Measurements from ENCODE around the gene UNC13D. TPM values are rescaled to one million over a fixed set of nuclear protein-coding genes. Genes with fewer than 3 reads are reported as not detected.
A peak's percentile ranks its signal among the peaks of the same experiment; 100 is the strongest.

The UNC13D gene
- polyA plus RNA-seq, 1 experiment: 0.16 TPM

- TF ChIP-seq, protein P1, sequence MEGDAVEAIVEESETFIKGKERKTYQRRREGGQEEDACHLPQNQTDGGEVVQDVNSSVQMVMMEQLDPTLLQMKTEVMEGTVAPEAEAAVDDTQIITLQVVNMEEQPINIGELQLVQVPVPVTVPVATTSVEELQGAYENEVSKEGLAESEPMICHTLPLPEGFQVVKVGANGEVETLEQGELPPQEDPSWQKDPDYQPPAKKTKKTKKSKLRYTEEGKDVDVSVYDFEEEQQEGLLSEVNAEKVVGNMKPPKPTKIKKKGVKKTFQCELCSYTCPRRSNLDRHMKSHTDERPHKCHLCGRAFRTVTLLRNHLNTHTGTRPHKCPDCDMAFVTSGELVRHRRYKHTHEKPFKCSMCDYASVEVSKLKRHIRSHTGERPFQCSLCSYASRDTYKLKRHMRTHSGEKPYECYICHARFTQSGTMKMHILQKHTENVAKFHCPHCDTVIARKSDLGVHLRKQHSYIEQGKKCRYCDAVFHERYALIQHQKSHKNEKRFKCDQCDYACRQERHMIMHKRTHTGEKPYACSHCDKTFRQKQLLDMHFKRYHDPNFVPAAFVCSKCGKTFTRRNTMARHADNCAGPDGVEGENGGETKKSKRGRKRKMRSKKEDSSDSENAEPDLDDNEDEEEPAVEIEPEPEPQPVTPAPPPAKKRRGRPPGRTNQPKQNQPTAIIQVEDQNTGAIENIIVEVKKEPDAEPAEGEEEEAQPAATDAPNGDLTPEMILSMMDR (IDR thresholded peaks at IDR 0.05; ENCODE audit: low read depth, low read length): no peak
- Histone ChIP-seq H3K27ac (ENCODE audit: low read depth, low read length) (no peak overlapping the region), H3K27me3 (ENCODE audit: control insufficient read depth, insufficient read depth, low read length) (peaks cover 6% of the 10 kb centered on the region), H3K4me3 (ENCODE audit: low read depth, low read length) (no peak overlapping the region), H3K9me3 (ENCODE audit: control insufficient read depth, insufficient read depth, low read length) (no peaks in the 10 kb centered on the region)
- ChIA-PET POLR2A (no interaction called here), CTCF (interaction anchor here (0.6 kb wide), 2 partner anchors 36 to 132 kb away, joined by 4 read pairs; no protein-coding TSS in a partner anchor)
- no peak for DNase-seq (ENCODE audit: low read depth, low spot score)
Measured at GRCh38 chr17:75881678-75882454, 37.7 kb upstream of the UNC13D start.

- CTCF ChIA-PET: interaction anchor here (0.7 to 1.0 kb wide), 2 partner anchors 16 to 25 kb away, joined by 3 read pairs; partner anchors contain the start of gene TRIM65
- Histone ChIP-seq H3K9me3 (ENCODE audit: control insufficient read depth, insufficient read depth, low read length) (no peaks in the 10 kb centered on the region; the same call in 1 of the 2 replicates), H3K27ac (ENCODE audit: low read depth, low read length) (no peak overlapping the region), H3K27me3 (ENCODE audit: control insufficient read depth, insufficient read depth, low read length) (peaks cover 6% of the 10 kb centered on the region), H3K4me3 (ENCODE audit: low read depth, low read length) (no peak overlapping the region)
- DNase-seq (ENCODE audit: low read depth, low spot score): no peak
- POLR2A ChIA-PET: no interaction called here
- TF ChIP-seq, protein P1 (IDR thresholded peaks at IDR 0.05; ENCODE audit: low read depth, low read length): no peak
Measured at GRCh38 chr17:75880266-75880665, 36.1 kb upstream of the UNC13D start.

- H3K27me3 ChIP-seq (ENCODE audit: control insufficient read depth, insufficient read depth, low read length): peaks cover 6% of the 10 kb centered on the region
- POLR2A ChIA-PET: interaction anchor here (0.6 to 1.4 kb wide), 8 partner anchors 8 to 349 kb away, joined by 3 to 8 read pairs (median 3); partner anchors contain the start of gene WBP2
- H3K4me3 ChIP-seq (ENCODE audit: low read depth, low read length): peak within 1 kb of the TSS; percentile 73
Measured at GRCh38 chr17:75878174-75878998, 34.2 kb upstream of the UNC13D start, which contains the start of gene TRIM47. Gene TRIM47 (minus strand): TSS chr17:75878581. CDS start chr17:75878548, 33 bp downstream.

GRCh38 chr17:75877752-75878173, 33.6 kb upstream of the UNC13D start:
- TF ChIP-seq, protein P1 (IDR thresholded peaks at IDR 0.05; ENCODE audit: low read depth, low read length): peak; percentile 49
- ChIA-PET CTCF (interaction anchor here (0.6 to 1.9 kb wide), 6 partner anchors 8 to 27 kb away, joined by 3 to 12 read pairs (median 4); partner anchors contain the start of genes MRPL38 and WBP2), POLR2A (interaction anchor here (0.6 to 1.3 kb wide), 7 partner anchors 9 to 348 kb away, joined by 3 to 12 read pairs (median 4); partner anchors contain the start of genes TRIM65 and WBP2)
- H3K9me3 ChIP-seq (ENCODE audit: control insufficient read depth, insufficient read depth, low read length): no peaks in the 10 kb centered on the region; the same call in 1 of the 2 replicates
- no peak for DNase-seq (ENCODE audit: low read depth, low spot score)
- H3K4me3 ChIP-seq (ENCODE audit: low read depth, low read length): peak overlapping the region; percentile 73
- peaks cover 6% of the 10 kb centered on the region for H3K27me3 ChIP-seq (ENCODE audit: control insufficient read depth, insufficient read depth, low read length)
- peak overlapping the region; percentile 89 for H3K27ac ChIP-seq (ENCODE audit: low read depth, low read length)

More at GRCh38 chr17:75878174-75878998, 34.2 kb upstream of the UNC13D start, which contains the start of gene TRIM47:
- CTCF ChIA-PET: interaction anchor here (0.6 to 1.9 kb wide), 7 partner anchors 9 to 136 kb away, joined by 3 to 12 read pairs (median 4); partner anchors contain the start of gene MRPL38
- Histone ChIP-seq H3K27ac (ENCODE audit: low read depth, low read length) (peak within 1 kb of the TSS; percentile 89), H3K9me3 (ENCODE audit: control insufficient read depth, insufficient read depth, low read length) (no peaks in the 10 kb centered on the region; the same call in 1 of the 2 replicates)
- TF ChIP-seq, protein P1 (IDR thresholded peaks at IDR 0.05; ENCODE audit: low read depth, low read length): peak; percentile 40; the same call in 1 of the 2 replicates
- no peak for DNase-seq (ENCODE audit: low read depth, low spot score)
